Activated gamma-delta T cell (primary cell): ENCODE results near the gene ZFP36.
"Not testable (repeated sequence)": the region's sequence is repeated elsewhere in the genome, so short reads cannot be mapped to it uniquely, and the experiment has no call there.

Experiments
- DNase-seq: peaks from one replicate; lab custom pipeline; 2025; lab: John Stamatoyannopoulos, UW

Gene ZFP36

DNA sequence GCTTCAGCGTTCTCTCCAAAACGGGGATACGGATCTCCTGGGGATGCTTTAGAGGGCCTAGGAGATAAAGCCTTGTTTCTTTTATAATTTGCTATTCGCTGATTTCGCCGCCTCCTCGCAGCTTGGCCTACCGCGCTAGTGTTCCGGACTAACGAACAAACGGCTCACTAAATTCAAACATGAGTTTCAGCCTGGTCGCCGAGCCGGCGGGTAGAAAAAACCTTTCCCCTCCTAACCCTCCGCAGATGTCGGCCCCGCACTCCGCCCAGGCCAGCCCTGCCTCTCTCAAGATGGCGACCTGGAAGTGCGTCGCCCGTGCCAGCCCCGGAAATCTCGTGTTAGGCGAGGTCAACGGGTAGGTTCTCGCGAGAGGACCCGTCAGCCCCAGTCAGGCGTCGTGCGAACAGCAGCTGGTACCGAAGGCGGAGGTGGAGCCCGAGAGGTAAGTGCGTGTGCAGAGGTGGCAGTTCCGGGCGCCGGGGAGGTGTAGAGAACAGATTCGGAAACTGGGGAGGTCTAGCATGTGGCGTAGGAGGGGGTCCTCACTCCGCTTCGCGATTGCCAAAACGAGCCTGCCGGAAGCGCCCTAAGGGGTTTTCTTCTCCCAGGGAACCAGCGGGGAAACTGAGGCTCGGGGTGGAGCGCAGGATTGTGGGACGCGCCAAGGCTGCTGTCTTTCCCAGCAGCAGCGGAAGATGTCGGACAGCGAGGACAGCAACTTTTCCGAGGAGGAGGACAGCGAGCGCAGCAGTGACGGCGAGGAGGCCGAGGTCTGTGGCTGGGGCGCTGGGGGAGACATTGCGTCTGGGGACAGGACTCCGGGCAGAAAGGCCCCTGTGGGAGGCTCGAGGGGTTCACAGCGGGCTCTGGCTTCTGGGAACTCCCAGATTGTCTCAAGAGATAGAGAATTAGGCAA, 38.8 kb downstream of the ZFP36 start, which contains the start of gene SUPT5H:
Gene SUPT5H (plus strand): TSS at position 387 of the 916 bp plus-strand sequence. CDS start 309 bp downstream, at position 696.
- peak; percentile 88 for DNase-seq

GRCh38 chr19:39446365-39447084, 39.9 kb downstream of the ZFP36 start:
- no peak for DNase-seq

DNA sequence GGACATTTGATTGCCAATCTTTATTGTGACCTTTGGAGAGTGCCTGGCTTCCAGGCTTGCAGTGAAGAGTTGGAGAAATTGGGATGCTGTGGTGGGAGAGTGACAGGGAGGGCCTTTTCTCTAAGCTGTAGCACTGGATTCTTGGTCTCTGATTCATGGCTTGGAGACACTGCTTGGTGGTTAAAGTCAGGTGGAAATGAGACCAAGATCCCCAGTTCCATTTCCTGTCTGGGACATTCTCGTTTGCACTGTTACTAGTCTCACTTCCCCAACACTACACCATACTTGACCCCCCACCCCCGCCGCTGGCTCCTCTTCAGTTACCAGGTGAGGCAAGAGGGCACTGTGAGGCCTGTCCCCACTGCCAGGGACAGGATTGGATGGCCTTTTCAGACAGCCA, 41.6 kb downstream of the ZFP36 start:
- no peak for DNase-seq

- no peak for DNase-seq
Measured at GRCh38 chr19:39449116-39449797, 42.6 kb downstream of the ZFP36 start.

DNA sequence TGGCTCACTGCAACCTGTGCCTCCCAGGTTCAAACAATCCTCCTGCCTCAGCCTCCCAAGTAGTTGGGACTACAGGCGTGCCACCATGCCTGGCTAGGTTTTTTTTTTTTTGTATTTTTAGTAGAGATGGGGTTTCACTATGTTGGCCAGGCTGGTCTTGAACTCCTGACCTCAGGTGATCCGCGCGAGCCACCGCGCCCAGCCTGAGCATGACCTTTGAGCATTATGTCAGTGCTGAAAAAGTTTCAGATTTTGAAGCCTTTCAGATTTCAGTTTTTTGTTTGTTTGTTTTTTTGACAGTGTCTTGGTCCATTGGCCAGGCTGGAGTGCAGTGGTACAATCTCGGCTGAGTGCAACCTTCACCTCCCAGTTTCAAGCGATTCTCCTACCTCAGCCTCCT, 44.6 kb downstream of the ZFP36 start:
- DNase-seq: not testable (repeated sequence)
